Stimulated activated CD8-positive, alpha-beta memory T cell treated with anti-CD3 and anti-CD28 coated beads, Interleukin-12 subunit alpha, Interleukin-12 subunit beta, amount 100 ng/mL, for 1 hour (primary cell): ENCODE results near the gene BROX.
"Not testable (repeated sequence)": the region's sequence is repeated elsewhere in the genome, so short reads cannot be mapped to it uniquely, and the experiment has no call there.

ENCODE experiments used
- DNase-seq: peaks from one replicate; pipeline ENCODE4 v3.0.0-alpha.2; 2020; ENCODE audit warnings: low read depth

The BROX gene

DNA sequence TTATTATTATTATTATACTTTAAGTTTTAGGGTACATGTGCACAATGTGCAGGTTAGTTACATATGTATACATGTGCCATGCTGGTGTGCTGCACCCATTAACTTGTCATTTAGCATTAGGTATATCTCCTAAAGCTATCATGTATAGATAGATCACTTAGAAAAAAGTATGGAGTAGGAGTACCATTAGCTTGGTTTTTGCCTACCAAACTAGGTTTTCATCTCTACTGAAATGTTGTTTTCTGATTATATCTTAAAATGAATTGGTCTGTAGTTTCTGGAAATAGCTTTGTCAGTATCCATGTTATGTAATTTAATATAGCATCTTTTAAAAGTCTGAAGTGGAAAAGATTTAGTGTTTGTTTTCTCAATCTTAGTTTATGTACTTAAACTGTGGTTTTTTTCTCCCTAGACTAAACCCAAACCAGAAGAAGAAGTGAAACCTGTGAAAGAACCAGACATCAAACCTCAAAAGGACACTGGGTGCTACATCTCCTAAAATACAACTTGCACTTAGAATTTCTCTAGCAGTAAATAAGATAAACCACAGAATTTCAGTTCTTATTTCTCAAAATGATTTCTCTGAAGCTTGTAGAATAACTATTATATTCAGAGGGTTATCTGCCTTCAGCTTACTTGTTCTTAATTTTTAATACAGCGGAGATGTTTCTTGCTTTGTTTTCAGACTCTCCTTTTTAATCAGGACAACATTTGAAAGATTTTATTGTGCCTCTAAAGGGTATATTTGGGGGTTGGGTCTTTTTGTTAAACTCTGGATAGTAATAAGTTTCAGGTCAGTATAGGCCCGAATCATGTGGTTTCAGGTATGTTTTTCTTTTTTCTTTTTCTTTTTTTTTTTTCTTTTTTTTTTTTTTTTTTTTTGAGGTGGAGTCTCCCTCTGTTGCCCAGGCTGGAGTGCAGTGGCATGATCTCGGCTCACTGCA lies 20.1 kb downstream of the BROX start:
- DNase-seq = no peak

DNA sequence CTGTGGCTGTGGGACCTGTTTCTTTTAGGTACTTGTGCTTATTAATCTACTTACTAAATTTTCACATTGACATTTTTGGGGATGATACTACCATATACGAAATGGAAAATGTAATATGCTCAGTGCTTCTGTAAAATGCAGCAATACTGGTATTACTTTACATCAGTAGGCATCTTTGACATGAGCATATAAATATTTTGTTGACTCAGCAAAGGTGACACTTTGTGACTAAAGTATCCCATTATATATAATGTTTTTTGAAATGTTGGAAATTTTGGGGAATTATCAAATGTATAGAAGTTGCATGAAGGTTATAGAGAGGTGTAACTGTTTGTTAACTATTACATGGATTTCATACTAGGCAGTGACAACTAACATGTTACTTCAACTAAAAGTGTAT lies 22.4 kb downstream of the BROX start:
- no peak for DNase-seq

DNA sequence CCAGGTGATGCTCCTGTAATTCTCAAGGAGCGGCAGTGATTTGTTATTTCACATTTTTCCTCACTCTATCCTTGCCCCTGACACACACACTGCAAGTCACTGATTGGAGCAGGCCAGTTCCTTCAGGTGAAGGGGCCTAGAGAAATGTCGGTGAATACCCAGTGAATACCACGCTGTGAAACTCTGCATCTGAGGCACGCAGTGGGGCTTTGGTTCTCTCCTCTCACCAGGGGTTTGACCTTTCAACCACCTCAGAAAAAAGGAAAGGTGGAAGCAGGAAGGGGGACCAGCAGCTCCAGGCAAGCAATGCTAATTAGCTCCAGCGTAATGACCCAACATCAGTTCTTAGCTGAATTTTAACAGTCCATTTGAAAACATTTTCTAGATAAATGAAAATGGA lies 24.1 kb downstream of the BROX start:
- no peak for DNase-seq

DNA sequence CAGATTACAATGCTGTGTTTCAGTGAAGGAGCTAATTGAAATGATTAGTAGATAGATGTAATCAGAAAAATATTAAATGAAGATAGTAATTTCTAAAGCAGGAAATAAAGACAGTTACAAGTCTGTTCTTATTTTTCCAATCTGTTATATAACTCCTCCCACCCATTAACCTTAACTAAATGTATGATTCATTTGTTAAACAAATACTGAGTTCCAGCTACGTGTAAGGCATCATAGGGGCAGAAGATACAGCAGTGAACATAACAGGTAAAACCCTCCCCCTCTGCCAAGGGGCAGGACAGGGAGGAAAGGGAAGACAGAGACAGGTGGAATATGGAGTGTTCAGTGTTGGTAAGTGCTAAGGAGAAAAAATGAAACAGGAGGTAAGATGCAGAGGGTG lies 24.6 kb downstream of the BROX start, which contains the start of gene FAM177B:
Gene FAM177B, plus strand, starts transcription at position 231 of the 400 bp plus-strand sequence. CDS start 9,344 bp downstream, outside the sequence.
- DNase-seq = no peak

DNA sequence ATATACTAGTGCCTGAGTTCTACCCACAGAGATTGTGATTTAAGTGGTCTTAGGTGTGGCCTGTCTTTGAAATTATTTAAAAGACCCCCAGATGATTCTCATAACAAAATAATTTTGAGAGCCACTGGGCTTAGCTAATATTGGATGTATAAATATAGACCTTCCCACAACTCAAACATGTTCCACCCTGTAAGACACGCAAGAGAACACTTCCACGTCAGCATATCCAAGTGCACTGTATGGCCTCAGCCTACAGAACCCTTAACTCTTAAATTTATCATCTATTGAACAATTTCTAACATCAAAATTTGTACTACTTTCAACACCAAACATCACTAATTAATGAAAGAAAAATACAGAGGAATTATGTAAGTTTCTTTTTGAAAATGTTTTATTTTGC lies 27.1 kb downstream of the BROX start:
- DNase-seq = no peak

DNA sequence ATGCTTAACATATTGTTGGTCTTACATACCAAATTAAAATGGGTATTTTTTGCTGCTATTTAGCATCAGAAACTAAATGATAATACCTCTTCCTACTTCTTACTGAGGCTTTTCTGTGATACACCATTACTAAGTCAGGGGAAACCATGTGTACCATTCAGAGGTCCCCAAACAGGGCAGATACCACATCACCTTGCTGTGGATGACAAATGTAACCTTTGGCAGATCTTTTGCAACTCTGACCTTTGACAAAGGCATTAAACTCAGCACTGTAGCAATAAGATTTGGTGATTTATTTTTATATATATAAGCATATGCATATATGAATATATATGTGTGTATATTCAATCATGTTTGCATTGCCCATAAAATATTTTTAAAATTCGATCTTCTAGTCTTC lies 27.6 kb downstream of the BROX start:
- no peak for DNase-seq

DNA sequence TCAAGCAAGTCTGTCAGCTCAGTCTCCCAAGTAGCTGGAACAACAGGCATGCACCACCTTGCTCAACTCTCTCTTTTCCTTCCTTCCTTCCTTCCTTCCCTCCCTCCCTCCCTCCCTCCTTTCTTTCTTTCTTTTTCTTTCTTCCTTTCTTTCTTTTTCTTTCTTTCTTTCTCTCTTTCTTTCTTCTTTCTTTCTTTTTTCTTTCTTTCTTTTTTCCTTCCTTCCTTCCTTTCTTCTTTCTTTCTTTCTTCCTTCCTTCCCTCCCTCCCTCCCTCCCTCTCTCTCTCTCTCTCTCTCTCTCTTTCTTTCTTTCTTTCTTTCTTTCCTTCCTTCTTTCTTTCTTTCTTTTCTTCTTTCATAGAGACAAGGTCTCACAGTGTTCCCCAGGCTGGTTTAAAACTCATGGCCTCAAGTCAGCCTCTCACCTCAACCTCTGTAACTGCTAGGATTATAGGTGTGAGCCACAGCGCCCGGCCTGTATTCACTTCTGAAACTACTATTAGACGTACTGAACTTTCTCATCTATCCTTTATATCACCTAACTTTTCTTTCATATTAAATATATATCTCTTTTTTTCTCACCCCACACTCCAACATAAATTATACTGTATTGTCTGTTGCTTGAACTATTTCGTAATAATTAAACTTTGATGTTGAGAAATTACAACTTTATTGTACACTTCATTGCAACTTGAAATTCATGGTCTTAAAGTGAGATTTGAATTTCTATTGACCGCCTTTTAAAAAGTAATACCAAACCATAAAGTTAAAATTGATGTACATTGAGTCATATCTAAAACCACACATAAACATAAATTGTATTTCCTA lies 29.5 kb downstream of the BROX start:
- not testable (repeated sequence) for DNase-seq

DNA sequence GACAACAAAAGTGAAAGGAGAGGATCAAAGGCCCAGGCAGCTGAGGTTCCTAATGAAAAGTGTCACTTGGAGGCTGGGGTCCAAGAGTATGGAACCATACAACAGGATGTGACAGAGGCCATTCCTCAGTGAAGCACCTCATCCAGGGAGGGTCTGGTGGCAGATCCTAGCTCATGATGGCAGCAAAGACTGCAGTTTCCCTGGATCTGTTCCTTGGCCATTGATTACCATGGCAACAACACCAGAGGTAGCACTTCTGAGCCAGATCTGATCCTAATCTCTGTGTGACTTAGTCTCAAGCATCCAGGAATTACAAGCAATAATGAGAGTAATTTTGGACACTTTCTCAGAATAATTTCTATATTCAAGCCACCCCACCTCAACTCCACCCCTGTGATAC lies 37.6 kb downstream of the BROX start:
- no peak for DNase-seq

DNA sequence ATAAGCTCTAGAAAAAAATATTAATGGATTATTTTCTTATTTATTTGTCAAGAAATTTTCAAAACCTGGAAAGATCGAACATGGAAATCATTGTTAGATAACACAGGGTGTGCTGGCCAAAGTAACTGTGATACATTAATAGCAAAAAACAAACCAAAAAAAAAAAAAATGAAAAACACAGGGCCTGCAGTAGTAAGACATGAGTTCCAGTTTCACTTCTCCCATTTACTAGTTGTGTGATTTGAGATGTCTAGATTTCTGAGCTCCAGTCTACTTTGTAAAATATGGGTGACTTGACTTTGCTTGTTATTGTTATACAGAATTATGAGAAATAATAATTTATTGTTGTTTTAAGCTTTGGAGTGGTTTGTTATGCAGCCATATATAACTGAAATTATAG lies 38.3 kb downstream of the BROX start:
- DNase-seq = no peak

DNA sequence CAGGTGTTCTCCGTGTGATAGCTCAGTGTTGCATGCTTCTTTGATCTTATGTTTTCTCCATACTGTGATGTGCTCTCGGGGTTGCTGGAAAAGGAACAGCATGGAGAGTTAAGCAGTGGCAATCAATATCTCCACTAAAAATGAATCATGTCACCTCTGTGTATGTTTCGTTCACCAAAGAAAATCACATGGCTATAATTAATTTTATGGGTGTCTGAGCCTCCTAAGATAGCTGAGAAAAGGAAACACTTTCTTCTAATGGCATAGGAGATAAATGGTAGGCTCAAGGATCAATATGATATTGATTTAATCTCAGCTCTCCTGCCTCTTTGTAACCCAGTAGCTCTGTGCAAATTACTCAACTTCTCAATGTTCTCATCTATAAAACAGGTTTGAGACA lies 38.9 kb downstream of the BROX start:
- no peak for DNase-seq

DNA sequence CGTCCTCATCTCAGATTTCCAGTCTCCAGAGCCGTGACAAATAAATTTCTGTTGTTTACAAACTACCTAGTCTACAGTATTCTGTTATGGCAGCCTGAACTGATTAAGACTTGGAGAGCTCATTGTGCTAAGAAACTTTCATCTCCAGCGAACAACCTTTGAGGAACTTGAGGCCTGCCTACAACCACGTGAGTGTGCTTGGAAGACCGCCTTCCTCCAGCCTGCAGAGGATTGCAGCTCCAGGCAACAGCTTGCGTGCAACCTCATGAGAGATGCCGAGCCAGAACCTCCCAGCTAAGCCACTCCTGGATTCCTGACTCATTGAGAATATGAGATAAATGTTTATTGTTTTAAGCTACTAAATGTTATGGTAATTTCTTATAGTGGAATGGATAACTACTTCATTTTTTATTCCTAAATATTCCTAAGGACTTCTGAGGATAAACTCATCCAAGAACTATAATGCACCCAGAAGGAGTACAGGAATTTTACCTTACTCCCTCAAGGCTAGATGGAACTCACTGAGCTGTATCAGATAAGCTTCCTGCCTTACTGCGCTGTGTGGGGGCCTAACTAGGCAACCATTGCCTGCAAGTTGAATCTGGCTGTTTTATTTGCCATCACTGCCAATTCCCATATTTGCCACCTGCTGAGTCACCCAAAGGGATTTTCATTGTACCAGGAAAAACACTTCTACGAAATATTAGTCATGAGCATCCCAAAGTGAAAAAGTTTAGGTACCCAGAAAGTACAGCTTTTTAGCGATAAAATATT lies 42.2 kb downstream of the BROX start:
- DNase-seq = no peak

DNA sequence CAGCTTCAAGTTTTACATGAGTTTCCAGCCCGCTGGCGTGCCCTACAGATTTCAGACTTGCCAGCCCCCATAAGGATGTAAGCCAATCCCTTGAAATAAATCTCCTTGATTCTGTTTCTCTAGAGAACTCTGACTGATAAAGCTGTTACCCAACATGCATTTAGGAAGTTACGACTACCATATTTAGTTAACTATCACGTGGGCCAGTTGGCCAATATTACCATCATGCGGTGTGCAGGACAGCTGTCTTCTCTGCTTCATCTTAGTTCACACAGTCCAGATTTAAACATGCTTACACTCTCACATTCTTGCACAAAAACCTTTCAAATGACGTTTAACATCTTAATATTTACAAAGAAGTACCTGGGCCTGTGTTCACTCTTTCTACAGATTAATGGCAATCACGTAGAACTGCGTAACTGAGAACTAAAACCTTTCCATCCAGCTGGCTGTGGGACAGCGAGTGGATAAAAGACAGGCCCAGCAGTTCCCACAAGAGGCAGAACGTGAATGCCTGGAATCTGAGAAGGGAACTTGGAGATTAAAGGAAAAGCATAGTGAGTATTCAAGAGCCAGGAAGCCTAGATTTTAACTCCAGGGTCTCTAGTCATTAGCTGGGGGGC lies 45.4 kb downstream of the BROX start:
- DNase-seq = no peak

DNA sequence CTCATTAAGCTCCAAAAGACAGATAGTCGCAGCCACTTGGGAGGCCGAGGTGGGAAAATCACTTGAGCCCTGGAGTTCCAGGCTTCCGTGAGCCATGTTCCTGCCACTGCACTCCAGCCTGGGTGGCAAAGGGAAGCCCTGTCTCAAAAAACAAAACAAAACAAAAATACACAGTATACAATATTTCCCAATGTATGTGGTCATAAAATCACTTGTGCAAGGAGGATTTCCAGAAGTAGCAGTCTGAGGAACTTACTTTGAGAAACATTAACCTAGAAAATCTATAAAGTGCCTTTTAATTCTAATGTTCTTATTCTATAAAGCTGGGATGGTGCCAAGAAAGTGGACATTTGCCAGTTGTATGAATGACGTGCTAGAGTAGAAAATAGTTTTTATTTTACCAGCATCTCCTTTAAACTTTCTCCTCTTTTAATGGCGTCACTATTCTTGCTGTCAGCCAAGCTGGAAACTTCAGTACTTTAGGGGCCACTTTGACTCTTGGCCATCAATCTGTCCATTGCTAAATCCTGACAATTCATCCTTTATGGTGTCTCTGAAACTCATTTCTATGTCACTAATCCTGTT lies 47.2 kb downstream of the BROX start:
- DNase-seq = no peak

DNA sequence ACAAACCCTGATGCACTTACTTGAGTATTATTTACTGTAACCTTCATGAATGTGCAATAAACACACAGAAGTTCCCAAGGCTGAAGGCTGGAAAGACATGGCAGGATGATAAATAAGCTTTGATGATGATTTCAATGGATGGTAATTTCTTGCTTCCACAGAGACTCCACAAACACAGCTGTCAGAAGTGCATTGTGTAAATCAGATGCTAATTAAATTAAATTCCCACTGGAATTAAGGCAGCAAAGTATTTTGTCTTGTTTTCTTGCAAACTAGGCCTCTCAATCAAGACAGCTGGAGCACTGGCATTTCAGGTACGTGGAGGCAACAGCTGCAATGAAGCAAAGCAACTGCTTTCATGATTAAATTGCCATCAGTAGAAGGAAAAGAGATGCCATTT lies 48.7 kb downstream of the BROX start:
- DNase-seq = no peak

DNA sequence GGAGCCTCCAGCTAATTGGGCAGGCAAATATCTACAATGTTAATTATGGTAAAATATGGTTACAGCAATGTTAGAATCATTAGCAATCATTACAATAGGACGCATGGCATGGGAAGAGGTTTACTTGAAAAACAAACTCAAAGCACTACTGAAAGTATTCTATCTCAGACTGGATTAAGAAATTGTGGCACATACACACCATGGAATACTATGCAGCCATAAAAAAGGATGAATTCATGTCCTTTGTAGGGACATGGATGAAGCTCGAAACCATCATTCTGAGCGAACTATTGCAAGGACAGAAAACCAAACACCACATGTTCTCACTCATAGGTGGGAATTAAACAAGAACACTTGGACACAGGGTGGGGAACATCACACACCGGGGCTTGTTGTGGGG lies 49.8 kb downstream of the BROX start:
- DNase-seq = not testable (repeated sequence)

DNA sequence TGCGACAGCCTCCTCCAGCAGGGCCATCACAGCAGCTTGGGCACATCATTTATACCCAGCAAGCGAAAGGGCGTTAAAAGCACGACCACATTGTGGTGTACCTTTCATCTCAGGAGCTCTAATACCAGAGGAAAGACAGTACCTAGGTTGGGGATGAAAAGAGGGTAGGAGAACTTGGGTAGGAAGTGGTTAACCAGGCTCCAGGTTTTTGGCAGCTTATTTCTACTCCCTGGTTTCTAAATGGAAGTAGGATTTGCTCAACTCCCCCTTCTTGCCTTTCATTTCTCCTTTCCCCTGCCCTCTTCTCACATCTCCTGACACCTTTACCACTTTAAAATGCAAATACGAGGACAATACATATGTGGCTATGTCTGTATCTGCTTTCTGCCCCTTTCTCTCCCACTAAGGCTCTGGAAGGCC lies 54.8 kb downstream of the BROX start:
- no peak for DNase-seq

DNA sequence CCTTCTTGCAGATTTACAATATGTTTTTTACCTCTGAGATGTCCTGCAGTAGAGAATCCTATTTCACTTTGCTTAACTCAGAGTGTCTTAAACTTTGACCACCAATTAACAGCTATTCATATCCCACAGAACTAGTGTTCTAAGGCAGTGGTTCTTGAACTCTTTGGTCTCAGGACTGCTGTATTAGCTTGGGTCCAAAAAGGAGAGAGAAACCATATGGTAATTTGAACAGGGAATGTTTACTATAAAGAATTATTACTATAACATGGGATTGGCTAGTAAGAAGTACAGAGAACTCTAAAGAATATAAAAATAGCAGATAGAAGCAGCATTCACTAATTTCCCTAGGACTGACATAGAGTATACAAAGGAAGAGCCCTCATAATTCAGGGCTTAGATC lies 56.2 kb downstream of the BROX start:
- DNase-seq = no peak

DNA sequence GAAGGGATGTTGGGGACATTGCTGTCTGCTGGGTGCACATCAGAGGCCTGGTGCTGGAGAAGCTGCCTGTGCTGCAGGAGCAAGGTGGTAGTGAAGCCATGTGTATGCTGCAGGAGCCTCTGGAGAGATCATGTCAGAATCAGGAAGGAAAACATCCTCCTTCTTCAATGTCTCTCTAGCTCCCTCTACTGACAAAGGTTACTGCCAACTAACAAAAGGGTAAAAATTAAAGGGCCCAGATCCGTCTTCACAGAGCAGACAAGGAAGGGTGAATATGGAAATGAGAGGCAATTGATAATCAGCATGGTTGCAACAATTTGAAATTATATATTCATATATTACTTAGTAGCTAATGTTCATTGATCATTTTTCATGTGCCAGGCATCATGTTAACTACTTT lies 56.8 kb downstream of the BROX start:
- no peak for DNase-seq

DNA sequence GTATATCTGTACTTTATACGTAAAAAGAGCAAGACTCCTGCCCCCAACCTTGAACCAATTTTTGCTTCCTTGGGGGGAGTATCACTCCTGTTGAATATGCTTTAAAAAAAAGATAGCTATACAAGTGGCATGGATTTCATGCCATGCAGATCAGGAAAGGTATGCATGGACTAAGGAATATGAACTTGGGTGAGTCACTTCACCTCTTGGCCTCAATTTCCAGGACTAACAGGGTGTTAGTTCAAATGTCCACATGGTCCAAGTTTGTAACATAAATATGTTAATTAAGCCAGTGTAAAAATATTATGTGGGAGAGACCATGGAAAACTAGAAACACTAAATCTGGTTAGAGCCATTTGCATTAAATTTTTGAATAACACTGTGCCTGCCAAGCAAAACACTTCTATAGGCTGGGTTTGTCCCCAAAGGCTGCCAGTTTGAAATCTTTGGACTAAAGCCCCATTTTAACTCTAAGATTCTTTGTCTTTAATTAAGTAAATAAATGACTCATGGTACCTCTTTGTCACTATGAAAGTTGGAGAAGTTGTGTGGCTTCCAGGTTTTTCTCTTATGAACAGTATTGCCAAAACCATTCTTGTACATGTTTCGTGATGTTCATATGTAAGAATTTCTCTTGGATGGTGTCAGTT lies 57.7 kb downstream of the BROX start:
- DNase-seq = no peak

DNA sequence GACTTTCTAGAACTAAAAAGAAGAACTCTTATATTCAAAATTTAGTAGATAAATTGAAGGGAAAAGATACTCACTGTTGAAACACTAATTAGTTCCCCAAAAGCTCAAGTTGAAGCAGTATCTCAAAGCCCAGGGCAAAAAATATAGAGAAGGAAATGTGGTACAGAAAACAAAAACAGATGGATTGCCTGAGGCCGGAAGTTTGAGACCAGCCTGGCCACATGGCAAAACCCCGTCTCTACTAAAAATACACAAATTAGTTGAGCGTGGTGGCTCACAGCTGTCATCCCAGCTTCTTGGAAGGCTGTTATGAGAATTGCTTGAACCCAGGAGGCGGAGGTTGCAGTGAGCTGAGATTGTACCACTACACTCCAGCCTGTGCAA lies 60.6 kb downstream of the BROX start:
- no peak for DNase-seq

DNA sequence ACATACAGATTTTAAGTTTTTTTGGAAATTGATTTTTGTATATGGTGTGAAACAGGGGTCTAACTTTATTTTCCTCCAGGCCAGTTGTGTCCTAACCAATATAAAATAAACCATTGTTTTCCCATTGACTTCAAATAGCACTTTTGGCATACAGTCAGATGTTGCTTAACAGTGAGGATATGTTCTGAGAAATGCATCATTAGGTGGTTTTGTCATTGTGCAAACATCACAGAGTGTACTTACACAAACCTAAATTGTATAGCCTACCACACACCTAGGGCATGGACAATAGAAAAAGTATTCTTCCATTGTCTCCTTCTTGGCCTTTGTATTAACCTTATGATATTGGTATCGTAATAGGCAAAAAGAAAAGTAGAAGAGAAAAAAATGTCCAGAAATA lies 65.1 kb downstream of the BROX start:
- DNase-seq = no peak
